Left renal pelvis (tissue), 4 donors: ENCODE results near the gene CCNA2. TPM values are rescaled to one million over a fixed set of nuclear protein-coding genes. Genes with fewer than 3 reads are reported as not detected.

Experiments used
- DNase-seq, 4 donors: peaks; one replicate each; pipeline ENCODE4 v3.0.0-alpha.2; 2013; ENCODE audit warnings: low read depth in 4 of 4, low spot score in 3 of 4
- polyA plus RNA-seq, 4 donors: library from polyadenylated mRNA; unstranded; fragments of 120-200 nt; gene quantifications; one replicate each; pipeline ENCODE4 v1.2.1, GENCODE V29; 2013; ENCODE audit not compliant: insufficient read length in 4 of 4

CCNA2 gene
- polyA plus RNA-seq, 4 donors = 32.7 to 45.3 (median 33.9) TPM

DNA sequence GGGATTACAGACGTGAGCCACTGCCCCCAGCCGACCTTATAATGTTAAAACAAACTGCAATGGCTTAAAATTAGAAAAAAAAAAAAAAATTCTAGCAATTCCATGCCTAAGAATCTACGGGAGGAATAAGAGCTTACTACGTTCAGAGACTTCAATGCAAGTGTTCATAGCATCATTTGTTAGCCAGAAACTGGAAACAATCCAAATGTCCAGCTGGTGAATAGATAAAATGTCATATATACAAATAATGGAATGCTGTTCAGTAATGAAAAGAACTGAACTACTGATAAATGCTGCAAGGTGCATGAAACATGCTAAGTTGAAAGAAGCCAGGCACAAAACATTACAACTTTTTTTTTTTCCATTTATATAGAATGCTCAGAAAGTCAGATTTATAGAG, 17.3 kb downstream of the CCNA2 start:
- no peak for DNase-seq

DNA sequence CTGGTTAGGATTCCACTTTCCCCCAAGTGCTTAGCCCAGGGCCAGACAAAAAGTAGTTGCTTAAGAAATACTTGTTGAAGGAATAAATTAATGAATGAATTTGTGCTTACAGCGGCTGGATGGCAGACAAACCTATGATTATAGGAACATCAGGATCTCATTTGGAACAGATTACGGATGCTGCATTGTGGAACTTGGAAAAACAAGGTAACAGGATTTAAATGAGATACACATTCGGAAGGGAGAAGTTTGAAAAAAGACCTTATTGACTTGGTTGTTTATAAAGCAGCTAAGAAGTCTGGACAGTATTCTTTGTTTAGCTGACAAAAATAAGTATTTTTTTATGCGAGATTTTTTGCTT, 22.0 kb downstream of the CCNA2 start:
- no peak for DNase-seq

DNA sequence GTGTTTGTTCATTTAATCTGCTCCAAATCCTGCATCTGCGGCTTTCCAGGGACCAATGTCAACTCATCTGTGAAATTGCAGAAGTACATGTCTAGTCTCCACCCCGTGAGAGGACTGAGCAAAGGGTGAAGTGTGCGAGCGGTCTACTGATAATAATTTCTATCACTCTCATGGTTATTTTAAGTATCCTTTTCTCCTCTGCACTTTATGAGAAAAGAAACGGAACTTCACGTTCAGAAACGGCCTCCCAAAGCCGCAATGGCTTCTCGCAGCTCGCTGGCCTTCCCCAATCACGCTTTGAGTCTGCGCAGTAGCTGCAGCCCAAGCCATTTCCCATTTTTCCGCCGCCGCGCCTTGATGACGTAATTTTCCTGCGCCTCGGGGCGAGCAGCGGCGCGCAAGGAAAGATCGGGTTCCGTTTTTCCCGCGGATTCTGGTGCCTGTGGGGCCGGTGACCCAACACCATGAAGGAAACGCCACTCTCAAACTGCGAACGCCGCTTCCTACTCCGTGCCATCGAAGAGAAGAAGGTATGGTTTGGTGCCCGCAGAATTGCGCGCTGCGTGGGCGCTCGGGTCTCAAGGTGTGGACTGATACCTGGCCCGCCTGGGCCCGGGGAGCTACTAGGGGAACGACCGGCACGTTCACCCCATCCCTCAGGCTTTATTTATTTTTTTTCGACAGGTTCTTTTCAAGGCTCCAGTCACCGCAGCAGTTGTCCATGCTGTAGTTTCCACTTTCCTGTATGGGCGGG, 22.5 kb downstream of the CCNA2 start, which contains the start of gene EXOSC9:
Gene EXOSC9, plus strand, starts transcription at position 363 of the 754 bp plus-strand sequence. Its CDS starts 102 bp downstream, at position 465.
- peak; percentile 88 to 93 (median 92) for DNase-seq

DNA sequence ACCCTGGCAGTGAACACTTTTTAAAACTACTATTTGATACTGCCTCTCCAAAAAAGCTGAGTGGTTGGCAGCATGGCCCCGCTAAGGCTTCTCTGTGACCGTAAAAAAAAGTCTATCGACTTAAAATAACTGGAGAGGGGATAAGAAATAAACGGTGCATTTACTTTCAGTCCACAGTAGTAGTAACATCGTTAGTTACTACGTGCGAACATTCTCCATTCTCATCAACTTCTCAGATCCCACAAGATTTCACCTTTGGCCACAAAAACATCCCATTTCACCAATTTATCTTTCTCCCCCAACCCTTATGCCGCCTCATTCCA, 23.1 kb downstream of the CCNA2 start:
- DNase-seq = no peak

DNA sequence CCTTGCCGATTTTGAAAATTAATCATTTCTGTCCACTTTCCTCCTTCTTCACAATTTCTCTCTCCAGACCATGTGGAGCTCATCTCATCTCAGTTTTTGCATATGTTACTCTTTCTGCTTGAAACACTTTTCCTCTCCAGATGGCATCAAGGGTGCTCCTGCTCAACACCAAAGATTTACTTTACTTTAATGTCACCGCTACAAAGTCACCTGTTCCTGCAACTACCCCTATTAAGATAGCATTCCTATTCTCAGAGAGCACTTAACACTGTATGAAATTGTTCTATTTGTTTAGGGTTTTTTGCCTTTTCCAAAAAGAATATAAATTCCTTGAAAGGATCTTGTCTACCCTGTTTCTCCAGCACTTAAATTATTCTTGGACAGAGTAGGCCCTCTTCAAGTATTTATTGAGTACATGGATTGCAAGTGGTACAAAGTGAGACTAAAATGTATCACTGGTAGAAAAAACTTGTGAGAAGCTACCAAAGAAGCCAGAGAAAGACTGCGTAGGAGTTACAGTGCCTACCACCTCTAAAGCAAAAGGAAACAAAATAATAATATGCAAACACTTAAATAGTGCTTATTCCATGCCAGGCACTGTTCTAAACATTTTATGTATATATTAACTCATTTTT, 23.7 kb downstream of the CCNA2 start:
- no peak for DNase-seq

DNA sequence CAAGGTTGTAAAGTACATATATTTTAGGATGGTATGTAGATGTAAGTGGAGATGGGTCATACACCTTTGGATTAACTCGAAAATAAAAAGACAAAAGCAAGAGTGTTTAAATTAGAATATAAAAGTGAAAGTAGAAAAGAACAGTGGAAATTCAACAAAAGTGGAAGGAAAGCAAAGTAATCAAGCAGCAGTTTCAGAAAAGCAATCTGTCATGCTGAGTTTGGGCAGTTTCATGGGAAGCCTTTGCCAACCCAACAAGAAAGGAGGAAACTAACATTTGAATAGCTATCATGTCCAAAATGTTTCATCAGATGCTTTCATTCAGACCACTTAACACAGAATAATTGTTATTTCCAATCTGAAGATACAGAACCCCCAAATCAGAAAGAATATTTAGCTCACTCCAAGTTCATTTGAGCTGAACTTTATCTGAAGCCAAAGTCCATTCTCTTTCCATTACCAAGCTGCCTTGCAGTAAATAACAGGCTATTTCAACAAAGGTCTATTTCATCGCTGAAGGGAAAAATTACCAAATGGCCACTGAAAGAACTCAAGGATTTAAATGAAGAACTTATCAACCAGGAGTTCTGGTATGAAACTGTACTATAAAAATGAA, 24.4 kb downstream of the CCNA2 start:
- DNase-seq = no peak

DNA sequence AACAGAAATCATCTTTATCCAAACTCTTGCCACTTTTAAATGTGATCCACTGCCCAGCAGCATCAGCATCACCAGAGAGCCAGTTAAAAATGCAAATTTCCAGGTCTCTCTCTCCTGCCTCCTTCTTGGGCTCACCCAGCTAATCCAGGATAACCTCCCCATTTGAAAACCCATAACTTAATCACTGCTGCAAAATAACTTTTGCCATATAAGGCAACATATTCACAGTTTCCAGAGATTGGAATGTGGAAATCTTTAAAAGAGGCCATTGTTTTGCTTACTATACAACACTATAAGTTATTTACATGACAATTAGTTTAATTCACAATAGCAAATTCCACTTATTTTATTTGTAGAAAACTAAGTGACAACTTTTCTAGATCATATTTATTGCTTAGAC, 27.4 kb downstream of the CCNA2 start:
- no peak for DNase-seq

DNA sequence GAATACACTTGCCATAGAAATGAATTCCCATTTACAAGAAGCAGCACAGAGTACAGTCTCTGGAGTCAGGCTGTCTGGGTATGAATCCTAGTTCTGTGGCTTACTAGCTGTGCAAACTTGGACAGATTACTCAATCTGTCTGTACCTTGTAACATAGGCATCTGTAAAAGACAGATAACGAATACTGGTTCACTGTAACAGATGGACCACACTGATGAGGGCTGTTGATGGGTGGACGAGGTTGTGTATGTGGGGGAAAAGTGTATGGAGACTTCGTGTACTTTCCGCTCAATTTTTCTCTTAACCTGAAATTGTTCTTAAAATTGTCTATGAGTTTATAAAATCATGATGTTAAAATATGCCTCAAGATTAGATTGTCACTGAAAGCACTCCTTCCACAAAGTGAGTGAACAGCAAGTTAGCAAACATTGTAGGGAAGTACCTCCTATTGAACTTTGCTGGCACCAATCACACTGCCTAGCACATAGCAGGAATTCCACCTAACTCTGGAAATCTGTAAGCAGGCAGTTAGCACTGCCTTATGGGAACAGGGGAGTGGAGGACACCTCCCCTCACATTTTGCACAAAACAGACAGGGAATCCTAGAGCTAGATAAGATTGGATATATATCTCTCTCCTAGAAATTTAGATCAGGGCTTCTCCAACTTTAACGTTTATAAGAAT, 29.0 kb downstream of the CCNA2 start:
- DNase-seq = no peak

DNA sequence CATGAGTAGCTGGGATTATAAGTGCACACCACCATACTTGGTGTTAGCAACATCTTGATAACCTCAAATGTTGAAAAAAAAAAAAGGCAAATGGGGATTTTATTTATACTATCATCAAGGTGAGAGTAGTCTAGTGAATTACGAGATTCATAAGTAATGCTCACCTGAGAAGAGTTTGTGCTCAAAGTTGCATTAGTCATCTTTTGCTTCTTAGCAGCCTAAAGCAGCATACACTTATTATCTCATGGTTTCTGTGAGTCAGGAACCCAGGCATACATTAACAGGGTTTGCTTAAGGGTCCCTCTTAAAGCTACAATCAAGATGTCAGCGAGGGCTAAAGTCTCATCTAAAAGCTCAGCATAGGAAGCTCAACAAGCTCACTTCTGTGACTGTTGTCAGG, 30.7 kb downstream of the CCNA2 start:
- no peak for DNase-seq

DNA sequence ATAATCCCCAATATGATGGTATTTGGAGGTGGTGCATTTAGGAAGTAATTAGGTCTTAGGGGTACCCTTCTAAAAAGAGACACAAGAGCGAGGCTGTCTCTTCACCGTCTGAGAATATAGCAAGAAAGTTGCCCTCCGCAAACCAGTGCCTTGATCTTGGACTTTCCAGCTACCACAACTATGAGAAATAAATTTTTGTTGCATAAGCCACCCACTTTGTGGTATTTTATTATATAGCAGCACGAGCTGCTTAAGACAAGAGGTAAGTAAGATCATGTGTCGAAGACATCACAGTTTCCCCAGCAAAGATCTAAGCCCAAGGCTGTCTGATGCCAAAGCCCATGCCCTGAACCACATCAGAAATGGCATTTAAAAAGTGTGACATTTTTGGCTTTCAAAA, 32.2 kb downstream of the CCNA2 start:
- no peak for DNase-seq

DNA sequence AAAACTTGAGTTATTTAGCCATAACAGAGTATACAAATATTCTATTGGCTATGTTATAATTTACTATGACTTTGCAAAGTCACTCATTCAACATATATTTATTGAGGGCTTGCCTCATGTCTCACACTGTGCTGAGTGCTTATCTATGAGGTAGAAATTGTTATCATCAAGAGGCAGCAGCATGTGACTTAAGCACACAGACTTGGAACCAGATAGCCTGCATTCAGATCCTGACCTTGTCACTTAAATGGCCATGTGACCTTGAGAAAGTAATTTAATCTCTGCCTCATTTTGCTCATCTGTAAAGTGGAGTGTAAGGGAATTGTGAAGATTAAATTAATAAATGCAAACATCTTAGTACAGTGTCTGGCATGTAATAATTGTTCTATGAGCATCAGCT, 32.7 kb downstream of the CCNA2 start:
- no peak for DNase-seq

DNA sequence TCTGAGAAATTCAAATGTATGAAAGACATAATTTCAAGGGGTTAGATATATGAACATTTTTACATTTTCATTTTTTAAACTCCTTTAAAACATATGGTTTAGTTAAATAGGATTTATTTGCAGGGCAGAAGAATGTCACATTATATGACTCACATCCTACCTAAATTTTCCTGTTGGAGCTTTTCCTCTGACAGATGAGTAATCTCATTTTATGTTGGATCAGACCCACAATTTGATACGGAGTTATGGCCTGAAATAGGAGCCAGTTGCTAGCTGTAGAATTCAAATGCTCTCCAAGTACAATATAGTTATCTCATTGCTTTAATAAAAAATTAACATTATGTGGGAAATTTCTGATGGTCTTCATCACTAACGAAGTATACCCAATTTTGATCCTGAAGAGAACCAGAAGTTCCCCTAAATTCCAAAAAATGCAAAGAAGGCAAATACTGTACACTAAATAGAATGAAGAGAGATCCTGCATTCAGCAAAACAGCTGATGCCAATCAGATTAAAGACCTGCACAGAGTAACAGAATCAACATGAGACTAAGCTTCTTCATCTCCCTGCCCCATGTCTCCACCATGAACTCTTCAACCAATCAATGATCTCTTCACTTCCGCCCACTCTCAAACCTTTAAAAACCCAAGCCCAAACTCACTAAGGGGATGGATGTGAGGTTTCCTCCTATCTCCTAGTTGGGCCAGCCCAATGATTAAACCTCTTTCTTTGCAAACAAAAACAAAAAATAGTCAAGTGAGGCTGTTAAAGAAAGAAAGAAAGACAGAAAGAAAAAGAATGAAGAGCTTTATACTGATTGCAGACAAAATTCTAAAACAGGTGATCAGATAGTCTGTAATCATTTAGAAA, 33.5 kb downstream of the CCNA2 start:
- no peak for DNase-seq

DNA sequence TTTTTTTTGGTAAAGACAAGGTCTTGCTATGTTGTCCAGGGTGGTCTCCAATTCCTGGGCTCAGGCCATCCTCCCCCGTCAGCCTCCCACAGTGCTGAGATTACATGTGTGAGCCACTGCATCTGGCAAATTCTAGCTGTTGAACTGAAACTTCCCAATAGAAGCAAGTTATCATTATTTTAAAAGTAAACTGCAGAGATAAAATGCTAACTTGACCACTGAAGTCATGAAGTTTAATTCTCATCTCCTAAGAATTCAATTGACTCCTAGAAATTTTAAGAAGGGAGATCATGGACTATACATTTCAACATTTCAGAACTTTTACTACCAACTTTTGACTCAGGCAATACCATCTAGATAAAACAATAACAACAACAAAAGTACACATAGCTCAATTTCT, 34.2 kb downstream of the CCNA2 start:
- DNase-seq = no peak

DNA sequence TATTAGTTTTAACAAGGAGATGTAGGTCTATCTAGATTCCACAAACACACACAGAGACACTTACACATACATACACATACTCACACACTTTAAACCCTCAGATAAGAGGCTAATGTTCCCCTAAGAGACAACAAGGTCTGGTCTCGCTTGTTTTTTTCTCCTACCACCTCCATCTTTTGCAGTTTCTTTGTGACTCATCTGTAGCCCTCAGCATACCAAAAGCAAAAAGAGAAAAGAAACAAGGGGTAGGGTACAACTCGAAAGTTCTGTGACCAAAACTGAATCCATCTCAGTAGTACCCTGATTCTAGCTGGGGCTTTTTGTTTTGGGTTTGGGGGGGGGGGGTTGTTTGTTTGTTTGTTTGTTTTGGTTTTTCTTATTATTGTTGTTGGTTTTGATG, 34.8 kb downstream of the CCNA2 start:
- no peak for DNase-seq

DNA sequence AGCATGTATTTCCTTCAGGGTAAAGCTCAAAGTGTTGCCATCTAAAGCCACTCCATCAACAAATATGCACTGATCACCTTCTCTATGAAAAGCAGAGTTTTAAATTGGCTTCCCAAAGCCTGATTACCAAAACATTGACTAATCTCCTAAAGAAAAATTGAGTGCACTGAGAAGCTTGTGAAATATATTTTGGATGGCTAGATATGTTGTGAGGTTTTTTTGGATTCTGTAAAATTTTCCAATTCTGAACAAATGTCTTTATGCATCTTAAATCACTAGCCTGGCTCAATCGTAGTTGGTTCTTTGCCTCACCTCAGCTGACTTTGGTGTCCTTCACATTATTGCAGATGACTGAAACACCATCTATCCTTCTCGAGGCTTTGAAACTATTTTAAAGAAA, 37.5 kb downstream of the CCNA2 start:
- DNase-seq = no peak

DNA sequence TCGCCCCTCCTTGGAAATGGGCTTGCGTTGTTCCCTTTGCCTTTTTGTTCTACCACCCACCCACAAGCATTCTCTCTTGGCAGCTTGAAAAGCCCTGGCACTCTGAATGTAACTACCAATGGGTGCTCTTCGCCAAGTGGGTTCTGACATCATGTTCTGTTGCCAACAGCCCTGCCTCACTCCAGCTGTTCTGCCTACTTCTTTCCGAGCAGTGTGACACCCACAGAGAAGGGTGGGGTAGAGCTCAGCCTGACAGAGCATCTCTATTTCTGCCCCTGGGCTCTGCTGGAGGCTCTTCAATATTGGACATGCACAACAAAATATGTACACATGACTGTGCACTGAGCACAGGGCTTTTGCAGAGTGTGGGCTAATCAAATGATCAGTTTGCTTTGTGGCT, 38.2 kb downstream of the CCNA2 start:
- DNase-seq = no peak

DNA sequence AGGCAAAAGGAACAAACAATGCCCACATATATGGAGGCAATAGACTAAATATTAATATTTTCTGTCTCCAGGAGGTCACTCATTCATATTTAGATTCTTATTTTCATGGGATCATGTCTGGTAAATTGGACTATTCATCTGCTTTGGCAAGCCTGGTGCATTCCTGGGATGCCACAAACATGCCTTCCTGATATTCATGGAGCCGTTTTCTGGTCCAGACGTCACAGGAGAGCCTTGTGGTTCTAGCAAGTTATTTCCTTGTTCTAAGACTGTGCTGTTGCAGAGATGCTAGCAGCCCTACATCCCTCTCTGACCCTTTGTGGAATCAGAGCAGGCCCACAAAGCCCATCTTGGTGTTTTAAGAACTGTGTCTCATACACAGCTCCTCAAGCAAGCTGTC, 38.7 kb downstream of the CCNA2 start:
- DNase-seq = no peak

DNA sequence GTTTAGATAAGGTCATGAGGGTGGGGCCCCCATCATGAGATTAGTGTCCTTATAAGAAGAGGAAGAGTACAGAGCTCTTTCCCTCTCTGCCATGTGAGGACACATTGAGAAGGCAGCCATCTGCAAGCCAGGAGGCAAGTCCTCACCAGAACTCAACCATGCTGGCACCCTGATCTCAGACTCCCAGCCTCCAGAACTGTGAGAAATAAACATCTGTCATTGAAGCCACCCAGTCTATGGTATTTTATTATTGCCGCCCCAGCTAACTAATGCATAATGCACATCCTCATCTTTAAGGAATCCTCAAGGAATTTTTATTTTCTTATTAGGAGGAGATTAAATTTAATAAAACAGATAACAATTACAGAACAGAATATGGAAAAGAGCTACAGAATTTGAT, 39.3 kb downstream of the CCNA2 start:
- no peak for DNase-seq

DNA sequence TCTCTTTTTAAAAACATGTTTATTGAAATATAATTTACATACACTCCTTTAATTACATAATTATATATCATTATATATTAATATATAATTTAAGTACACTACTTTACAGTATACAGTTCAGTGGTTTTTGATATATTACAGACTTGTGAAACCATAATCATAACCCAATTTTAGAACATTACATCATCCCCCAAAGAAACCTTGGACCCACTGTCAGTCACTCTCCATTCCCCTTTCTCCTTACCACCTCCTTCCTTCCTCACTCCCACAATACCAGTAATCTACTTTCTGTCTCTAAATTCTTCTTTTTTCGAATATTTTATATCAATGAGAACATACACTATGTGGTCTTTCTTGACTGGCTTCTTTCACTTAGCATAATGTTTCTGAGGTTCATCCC, 40.5 kb downstream of the CCNA2 start:
- DNase-seq = no peak

DNA sequence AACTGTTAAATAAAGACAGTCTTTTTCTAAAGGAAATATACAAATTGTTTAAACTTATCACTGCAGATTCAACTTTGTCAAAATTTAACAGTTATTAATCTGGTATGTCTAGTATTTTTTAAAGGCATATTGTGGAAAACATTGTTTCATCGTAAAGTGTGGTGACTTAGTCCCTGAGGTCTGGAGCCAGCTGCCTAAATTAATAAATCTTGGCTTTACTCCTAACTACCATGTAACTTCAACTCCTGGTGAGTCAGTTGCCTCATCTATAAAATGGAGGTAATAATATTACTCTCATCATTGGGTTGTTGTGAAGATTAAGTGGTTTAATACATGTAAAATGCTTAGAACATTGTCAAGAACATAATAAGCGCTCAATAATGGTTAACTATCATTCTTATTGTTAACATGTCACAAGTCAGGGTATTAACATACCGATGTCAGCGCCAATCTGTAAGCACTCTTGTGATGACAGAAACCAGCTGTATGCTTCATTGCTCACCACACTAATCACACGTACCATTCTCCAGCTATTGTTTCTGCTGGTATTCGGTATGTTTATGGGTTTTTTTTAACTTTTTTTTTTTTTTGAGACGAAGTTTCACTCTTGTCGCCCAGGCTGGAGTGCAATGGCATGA, 44.6 kb downstream of the CCNA2 start:
- DNase-seq = no peak
